GM11168 (cell line): ENCODE data around the gene USP54.
"Not testable (repeated sequence)": the region's sequence is repeated elsewhere in the genome, so short reads cannot be mapped to it uniquely, and the experiment has no call there.

Source experiments
- in situ Hi-C: fragments of 300-500 bp; cut with MboI; formaldehyde crosslinking; loops from one replicate; pipeline ENCODE4 v1.12.0; 2022; ENCODE audit warnings: low sequenced_read_pairs; ENCODE audit not compliant: unreplicated experiment

USP54 gene

DNA sequence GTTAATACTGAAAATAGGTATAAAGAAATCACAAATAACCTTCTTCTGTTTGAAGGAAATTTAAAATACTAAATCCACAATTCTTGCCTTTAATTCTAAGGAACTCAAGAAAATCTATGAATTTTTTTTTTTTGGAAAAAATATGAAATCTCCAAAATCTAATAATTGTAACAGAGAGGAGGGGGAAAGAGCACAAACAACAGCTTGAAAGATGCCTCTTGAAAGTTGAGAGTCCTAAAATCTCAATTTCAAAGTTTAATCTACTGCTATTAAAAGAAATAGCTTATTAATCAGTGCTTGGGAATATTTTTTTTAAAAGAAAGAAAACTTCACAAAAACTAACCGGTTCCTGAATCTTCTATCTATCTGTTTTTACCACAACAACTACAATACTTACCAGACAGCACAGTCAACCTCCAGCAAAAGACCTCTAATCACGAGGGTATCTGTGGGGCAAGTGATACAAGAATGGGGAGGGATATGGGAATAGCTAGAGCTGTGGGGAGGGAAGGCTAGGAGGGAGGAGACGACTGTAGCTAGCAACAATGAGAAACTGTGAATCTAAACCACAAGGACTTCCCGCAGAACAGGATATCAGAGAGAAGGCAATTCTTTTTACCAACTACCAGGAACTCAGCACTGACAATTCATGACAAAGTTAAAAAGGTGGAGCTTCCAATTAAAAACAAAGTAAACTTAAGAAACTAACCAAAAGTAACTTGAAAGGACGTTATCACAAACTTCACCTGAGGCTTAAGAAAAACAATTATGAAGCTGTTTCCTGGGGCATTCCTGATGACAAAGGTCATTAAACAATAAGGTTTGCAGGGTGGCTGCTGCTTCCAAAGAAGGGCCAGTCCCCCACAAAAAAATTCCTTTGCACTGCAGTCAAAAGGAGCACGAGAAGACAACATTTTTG, at the start of gene USP54:
TSS of gene USP54 (minus strand) at position 462 of the 919 bp plus-strand sequence. CDS start 15,684 bp downstream, outside the sequence.
- in situ Hi-C loops, result no loop called here

DNA sequence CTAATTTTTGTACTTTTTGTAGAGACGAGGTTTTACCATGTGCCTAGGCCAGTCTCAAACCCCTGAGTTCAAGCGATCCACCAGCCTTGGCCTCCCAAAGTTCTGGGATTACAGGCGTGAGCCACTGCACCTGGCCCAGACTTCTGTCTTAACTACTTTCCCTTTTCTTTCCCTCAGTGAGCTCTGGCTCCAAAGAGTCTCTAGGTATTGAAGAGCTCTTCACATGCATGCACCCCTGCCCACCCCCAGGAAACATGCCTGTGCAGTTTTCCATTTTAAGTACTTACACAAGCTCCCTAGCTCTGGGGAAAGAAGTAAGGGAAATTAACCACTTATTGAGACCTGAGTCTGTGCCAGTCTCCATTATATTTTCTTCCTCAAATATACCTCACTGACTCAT, 48.1 kb upstream of the USP54 start:
- in situ Hi-C loops, result loop anchor here (25.0 kb wide), 1 partner anchor 377 kb away; the partner anchor contains the start of gene MRPS16

DNA sequence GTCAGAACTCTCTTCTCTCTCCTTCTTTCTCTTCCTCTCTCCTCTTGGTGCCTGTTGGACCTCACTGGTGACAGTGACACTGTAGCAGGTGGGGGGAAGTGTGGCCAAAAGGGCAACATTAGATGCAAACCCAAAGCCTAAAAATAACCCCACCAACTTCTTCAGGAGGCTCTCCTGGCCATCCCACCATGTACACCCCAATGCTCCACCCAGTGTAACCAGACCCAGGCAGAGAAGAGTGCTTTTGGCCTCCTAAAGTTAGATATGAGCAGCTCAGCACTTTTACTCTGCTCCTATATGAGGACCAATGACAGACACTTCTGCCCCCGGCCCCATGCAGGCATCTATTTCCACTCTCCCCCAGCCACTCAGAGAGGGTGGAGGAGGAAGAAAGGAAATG, 44.6 kb upstream of the USP54 start:
- in situ Hi-C loops, result loop anchor here (25.0 kb wide), 1 partner anchor 373 kb away; the partner anchor contains the start of gene MRPS16

- in situ Hi-C loops, result loop anchor here (25.0 kb wide), 1 partner anchor 372 kb away; the partner anchor contains the start of gene MRPS16
Measured at GRCh38 chr10:73634421-73634820, 43.3 kb upstream of the USP54 start.

- in situ Hi-C loops, result loop anchor here (25.0 kb wide), 1 partner anchor 367 kb away; the partner anchor contains the start of gene MRPS16
Measured at GRCh38 chr10:73629165-73629564, 38.0 kb upstream of the USP54 start.

- in situ Hi-C loops, result loop anchor here (25.0 kb wide), 1 partner anchor 366 kb away; the partner anchor contains the start of gene MRPS16
Measured at GRCh38 chr10:73628405-73628804, 37.3 kb upstream of the USP54 start.

DNA sequence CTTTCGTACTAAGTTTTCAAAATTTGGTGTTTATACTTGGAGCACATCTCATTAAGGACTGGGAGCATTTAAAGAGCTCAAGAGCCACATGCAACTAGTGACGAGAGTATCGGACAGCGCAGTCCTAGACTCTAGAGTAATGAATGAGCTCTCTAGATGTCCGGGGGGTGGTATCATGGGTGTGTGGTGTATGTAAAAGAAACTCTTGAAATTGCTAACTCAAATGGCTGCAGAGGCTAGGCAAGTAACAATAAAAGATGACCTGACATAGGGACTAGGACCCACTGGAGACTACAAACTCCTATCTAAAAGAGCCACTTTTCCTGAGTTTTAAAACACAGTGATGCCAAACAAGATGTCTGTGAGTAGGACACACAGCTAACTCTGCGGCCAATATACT, 36.2 kb upstream of the USP54 start:
- in situ Hi-C loops, result loop anchor here (25.0 kb wide), 1 partner anchor 365 kb away; the partner anchor contains the start of gene MRPS16

DNA sequence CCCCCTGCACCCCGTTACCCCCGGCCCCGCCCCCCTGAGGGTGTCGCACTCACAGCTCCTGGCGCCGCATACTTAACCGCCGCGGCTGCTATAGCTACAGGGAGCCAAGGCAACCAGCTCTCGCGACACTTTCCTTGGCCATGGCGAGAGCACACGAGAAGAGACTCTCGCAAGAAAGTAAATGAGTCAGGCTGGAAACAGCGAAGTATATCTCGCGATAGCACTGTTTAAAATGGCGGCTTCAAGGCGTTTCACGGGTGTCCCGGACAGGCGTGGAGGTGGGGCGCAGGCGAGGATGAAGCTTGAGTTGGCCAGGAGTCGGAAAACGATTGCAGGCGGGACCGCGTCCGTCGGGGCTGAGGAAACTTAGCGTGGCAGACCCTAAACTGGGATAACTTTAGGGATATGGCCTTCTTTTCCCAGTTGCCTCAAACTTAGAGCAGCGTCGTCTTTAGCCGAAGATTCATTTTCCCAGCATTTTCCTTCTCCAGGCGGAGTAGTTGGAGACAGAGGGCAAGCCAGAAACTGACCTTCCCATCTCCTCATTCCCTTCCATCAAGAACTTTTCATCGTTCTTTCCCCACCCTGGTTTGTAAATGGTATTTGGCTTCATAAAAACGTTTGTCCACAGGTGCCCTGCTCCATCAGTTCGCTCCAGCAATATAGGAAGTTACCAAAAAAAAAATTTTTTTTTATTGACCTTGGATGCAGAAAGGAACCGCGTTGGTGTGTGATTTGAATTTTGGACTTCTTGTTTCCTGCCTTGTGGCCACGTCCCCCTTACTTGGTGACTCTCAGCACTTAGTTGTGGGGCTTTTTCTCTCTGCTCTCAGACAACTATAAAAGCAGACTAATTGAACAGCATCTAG, 35.0 kb upstream of the USP54 start:
- in situ Hi-C loops, result loop anchor here (25.0 kb wide), 1 partner anchor 364 kb away; the partner anchor contains the start of gene MRPS16

DNA sequence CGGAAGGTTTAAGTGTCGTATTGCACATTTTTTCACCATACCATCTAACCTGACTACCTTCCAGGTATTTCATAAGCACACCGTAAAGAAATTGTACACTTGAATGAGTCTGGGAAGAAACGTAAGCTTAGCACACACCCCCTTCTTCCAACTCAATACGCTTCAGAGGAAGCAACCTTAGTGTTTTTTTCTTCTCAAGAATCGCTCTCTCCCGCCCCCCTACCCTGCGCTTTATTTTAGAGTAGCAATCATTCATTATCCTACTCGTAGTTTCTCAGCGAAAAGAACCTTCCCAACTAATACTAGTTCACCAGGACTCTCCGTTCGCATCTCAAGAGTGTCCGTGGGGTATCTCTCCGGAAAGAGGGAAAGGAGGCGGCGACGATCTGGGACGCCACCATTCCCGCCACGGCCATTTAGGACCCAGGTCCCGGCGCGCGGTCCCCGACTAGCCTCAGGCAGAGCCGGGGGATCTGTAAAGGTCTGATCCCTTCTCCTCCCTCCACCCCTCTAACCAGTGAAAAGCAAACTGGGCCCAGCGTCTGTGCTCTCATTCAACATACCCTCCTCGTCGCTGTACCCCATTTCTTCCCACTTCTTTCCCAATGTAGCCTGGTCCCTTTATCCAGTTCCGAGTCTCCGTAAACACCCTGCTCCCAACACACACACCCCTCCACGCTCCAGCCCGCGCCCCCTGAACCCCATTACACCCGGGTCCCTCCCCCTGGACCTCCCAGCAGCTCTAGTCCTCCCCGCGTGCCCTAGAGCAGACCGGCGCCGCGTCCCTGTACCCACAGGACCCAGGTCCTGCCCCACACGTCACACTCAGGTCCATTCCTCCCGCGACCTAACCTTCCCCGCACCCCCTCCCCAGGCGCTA, 34.1 kb upstream of the USP54 start:
- in situ Hi-C loops, result loop anchor here (25.0 kb wide), 1 partner anchor 363 kb away; the partner anchor contains the start of gene MRPS16

DNA sequence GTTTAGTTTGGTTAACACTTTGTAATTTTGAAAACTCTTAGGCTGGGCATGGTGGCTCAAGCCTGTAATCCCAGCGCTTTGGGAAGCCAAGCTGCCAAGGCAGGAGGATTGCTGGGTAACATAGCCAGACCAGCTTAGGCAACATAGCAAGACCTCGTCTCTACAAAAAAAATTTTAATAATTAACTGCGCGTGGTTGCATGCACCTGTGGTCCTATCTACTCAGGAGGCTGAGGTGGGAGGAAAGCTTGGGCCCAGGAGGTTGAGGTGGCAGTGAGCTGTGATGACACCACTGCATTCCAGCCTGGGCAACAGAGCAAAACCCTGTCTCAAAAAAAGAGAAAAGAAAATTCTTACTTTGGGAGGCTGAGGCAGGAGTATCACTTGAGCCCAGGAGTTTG, 31.9 kb upstream of the USP54 start:
- in situ Hi-C loops, result no loop called here

GRCh38 chr10:73620974-73621373, 29.8 kb upstream of the USP54 start:
- in situ Hi-C loops, result not testable (repeated sequence)

DNA sequence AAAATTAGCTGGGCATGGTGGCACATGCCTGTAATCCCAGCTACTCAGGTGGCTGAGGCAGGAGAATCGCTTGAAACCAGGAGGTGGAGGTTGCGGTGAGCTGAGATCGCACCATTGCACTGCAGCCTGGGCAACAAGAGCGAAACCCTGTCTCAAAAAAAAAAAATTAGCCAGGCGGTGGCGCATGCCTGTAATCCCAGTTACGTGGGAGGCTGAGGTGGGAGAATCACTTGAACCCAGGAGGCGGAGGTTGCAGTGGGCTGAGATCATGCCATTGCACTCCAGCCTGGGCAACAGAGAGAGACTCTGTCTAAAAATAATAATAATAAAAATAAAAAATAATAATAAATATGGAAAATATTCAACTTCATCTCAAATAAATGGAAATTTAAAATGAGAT, 26.0 kb upstream of the USP54 start:
- in situ Hi-C loops, result not testable (repeated sequence)

GRCh38 chr10:73614720-73615119, 23.6 kb upstream of the USP54 start:
- in situ Hi-C loops, result no loop called here

DNA sequence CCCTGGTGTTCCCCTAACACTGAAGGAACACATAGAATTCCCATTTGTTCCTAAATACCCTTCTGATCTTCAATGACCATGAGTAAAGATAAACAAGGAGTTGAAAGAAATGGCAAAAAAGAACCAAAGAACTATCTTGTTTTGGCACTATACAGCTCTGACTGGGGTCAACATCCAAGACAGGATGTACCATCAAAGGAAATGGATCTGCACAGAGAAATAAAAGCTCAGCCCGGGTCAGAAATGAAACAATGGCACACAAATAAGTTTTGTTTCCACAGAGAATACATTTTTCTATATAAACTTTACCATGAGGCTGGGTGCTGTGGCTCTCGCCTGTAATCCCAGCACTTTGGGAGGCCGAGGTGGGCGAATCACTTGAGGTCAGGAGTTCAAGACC, 18.0 kb upstream of the USP54 start:
- in situ Hi-C loops, result no loop called here

DNA sequence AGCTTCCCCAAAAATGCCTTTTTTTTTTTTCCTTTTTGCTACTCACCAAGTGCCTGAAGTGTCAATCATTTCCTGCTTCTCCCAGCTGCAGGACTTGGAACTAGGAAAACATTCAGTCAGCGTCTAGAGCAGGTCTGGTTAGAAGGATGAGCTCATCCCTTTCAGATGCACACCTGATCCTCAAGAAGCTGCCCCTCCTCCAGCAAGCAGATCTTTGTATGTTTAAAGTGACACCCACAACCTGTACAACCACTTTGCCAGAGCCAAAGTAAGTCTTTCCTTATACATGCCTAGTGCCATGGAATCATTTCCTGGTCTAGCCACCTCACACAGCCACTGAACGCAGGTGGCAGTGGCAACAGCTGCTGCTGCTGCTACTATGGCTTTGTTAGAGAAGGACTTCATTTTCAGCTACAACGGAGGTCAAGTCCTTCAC, 10.4 kb upstream of the USP54 start:
- in situ Hi-C loops, result no loop called here

DNA sequence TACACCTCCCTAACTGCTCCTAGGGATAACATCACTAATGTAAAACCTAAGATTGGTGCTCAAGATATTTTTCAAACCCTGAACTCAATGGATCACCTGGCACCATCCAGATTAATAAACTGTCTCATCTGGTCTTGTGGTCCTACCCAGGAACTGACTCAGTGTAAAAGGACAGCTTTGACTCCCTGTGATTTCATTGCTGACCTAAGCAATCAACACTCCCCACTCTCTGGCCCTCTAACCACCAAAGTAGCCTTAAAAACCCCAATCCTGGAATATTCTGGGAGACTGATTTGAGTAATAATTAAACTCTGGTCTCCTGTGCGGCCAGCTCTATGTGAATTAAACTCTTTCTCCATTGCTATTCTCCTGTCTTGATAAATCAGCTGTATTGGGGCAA, 6.2 kb upstream of the USP54 start:
- in situ Hi-C loops, result no loop called here

DNA sequence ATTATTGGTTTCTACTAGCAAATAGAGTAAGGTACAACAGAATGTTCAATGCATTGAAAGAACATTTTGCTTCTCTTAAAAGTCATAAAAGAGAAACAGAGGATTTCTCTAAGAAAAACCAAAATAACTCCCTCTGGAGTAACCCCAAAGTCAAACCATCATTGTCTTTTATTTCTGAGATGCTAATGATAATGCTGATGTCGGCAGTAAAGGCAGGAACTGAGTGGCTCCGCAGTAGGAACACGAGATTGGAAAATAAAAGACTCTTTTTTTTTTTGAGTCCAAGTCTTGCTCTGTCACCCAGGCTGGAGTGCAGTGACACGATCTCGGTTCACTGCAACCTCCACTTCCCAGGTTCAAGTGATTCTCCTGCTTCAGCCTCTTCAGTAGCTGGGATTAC, 2.7 kb upstream of the USP54 start:
- in situ Hi-C loops, result no loop called here

GRCh38 chr10:73593110-73593509, 2.0 kb upstream of the USP54 start:
- in situ Hi-C loops, result no loop called here

DNA sequence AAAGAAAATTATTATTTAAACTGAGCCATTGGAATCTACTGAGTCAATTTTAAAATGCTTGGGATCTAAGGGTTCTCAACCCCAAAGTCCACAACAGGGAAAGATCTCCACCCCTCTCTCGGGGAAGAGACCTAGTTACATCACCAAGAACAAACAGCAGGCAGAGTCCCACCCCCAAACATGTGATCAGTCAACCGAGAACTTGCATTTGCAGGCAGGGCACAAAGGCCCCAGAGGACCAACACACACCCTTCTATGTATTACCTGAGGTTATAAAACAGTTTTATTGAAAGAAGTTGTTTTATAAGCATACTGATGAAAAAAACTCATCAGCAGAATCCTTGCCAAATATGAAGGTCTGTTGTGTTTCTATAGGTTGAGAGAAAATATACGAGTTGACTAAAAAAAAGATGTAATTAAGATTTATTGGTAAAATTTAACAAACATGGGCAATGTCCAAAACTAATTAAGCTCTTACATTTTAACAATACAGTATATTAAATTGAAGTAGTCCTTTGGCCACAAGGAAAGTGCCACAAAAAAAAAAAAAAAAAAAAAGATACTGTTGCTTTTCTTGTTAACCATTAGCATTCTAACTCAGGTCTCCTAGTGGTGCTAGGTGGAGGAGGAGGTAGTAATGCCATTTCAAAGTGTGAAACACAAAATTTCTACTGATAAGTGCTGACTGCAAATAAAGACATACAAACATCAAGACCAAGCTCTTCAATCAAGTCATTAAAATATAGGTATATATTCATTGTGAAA, 975 bp upstream of the USP54 start:
- in situ Hi-C loops, result no loop called here
